ENCODE data around the gene BRSK2. TPM values are rescaled to one million over a fixed set of nuclear protein-coding genes. Genes with fewer than 3 reads are reported as not detected.

Gene BRSK2
- total and polyA plus RNA-seq, 9 of the 15 experiments (the other 6 are each of a cell fraction or from before 2014, with no cell fraction given): 0.06 to 0.52 (median 0.18) TPM; not detected in 5

GRCh38 chr11:1404461-1405185 lies 14.9 kb downstream of the BRSK2 start (continued):
- TF ChIP-seq ZNF609 (CRISPR knock-in tag; IDR thresholded peaks at IDR 0.05; ENCODE audit: borderline replicate concordance) (no peak), E2F4 (CRISPR knock-in tag; IDR thresholded peaks at IDR 0.05; ENCODE audit: low read depth) (no peak), ZNF436 (CRISPR knock-in tag; IDR thresholded peaks at IDR 0.05) (no peak), TAF7 (tag; IDR thresholded peaks at IDR 0.05) (no peak), AFF4 (CRISPR knock-in tag; IDR thresholded peaks at IDR 0.05) (no peak)

Data from K562 (cell line).